HG02623 (cell line): ENCODE results near the gene TBC1D17.
A peak's percentile ranks its signal among the peaks of the same experiment; 100 is the strongest.
"Not testable (repeated sequence)": the region's sequence is repeated elsewhere in the genome, so short reads cannot be mapped to it uniquely, and the experiment has no call there.

Experiments
- ATAC-seq: cut with Tn5 transposase; IDR thresholded peaks from one replicate; pipeline ENCODE4 v1.9.1; 2021; ENCODE audit warnings: moderate library complexity; ENCODE audit not compliant: unreplicated experiment

The TBC1D17 gene

DNA sequence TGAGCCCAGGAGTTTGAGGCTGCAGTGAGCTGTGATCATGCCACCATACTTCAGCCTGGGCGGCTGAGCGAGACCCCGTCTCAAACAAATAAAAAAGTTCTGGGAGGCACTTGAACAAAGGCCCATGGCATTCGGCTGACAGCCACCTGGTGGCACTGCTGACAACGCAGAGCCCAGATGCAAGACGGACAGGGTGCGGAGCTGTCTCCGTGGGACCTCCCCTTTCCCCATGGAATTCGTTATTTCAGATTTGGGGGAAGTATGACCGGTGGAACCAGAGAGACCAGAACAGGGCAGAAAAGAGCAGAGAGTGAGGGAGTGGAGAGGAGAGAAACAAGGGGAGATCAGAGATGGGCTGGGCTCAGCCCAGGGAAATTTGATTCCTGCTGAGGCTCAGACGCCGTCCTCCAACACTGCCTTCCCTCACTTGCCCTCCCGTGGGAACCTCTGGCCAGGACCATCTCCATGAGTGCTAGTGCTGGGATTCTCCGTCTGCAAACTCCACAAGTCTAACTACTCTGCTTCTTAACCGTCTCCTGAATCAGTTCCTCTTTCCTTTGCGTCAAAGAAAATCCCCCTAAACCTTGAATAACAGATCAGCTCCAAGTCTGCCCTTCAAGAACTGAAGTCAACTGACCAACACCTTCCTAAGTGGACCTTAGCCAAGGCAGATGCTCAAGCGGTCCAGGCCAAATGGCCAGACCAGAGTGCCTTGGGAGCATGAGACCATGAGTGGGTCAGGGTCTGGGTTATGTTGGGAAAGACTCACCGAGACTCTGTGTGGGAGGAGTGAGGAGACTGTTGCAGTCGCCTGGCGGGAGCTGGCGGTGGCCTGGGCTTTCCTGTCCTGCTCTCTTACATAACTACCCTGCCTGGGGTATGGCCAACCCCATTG is 39.6 kb downstream of the TBC1D17 start:
- no peak for ATAC-seq

DNA sequence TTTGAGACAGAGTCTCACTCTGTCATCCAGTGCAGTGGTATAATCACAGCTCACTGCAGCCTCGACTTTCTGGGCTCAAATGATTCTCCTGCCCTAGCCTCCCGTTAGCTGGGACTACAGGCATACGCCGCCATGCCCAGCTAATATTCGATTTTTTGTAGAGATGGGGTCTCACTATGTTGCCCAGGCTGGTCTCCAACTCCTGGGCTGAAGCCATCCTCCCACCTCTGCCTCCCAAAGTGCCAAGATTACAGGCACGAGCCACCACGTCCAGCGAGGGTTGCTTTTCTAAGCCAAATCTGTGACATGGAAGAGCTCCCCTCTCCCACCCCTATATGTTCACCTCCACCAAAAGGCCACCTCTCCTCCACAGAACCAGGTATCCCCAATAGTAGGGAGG is 40.6 kb downstream of the TBC1D17 start:
- no peak for ATAC-seq

DNA sequence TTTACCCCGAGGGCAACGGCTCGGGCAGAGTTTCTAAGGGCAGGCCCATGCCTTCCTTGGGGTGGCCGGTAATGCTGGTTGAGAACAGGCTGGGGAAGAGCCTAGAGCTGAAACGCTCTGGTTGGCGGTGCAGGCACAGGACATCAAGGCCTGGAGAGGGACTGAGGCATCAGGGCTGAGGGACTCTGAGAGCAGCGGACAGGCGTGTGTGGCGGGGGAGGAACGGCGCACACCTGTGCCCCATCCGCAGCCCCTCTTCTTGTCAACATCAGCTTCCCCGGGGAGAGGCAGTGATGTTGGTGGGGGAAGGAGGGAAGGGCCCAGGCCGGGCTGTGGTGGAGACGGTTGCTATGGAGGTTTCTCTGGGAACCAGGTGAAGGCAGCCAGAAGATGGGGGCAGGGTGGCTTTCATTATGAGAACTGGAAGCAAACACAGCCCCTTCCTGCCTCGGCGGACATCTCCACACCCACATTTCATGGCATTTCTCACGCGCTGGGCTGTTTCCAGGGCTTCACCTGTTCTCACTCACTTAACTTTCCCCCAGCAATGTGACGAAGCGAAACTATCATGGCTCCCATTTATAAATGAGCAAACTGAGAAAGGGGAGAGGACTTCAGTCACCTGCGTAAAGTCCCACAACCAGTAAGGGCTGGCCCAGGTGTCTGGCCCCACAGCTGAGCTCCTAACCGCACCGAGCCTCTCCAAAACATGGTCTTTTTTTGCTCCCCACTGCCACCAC is 43.3 kb downstream of the TBC1D17 start:
- ATAC-seq = no peak

DNA sequence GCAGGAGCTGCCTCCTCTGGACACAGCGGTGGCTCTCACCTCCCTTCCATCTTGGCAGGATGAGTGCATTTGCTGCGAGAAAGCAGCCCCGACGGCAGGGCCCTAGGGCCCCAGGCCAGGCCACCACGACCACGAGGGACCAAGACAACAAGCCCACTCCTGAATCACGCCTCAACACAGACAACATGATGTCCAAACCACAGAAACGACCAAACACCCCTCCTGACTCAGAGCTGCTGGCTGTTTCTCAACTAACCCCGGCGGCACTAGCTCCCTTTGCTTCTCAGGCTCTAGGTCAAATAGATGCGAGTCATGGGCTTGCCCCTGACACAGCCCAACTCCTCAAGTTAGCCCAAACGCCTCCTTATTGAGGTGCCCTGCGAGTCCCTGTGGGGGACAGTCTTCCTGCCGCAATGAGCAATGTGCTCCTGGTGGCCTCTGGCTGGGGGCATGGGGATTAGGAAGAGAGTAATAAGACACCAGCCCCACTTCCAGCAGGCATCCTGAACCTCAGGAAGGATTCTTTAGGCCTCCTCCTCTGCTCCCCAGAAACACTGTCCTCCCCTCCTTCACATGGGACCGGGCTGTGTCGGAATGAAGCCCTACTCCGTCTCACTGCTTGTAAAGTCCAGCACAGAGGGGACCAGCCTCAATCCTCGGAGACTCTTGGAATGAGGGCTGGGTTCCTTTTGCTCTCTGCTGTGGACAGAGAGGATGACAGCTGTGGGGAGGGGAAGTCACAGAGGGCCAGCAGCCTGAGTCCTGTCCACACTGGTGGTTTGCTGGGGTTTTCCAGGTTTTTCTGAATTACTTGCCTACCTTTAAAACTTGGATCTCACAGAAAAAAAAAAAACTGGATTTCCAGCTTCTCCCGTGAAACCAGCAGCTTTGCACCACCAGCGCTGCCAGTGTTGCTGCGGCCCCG is 44.6 kb downstream of the TBC1D17 start:
- ATAC-seq = no peak

DNA sequence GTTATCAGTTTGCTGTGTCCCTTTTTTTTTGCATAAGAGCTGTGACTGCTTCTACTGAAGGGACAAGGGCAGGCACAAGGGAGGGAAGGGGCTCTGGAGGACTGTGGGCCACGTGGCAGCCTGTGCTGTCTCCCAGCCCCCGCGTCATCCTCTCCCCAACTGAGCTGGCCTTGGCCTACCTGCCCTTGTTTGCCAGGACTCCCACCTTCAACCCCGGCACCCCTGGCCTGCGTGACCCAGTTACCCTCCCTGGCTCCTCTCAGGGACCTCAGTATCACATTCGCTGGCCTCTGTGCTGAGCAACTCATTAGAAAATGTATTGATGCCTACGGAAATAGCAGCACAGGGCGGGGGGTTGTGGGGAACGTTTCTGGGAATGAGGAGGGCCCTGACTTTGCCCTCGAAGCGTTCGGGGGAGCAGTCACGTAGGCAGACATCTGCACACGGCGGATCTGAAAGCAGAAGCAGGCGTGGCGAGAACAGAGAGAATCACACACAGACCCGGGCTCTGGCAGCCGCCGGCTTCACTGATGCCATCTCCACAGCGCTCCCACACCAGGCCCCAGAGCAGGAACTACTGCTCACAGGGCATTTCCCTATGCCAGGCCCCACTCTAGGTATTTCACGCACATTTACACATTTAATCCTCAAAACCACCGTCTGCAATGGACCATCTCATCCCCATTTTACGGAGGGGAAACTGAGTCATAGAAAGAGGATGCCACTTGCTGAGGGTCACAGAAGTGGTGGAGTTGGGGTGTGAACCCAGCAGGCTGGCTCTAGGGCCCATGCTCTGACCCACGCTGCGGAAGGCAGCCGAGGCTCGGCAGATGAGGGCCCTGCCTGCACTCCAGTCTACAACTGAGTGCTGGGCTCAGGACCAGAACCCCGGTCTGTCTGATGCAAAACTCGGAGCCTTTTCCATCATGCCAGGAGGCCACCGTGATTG is 45.8 kb downstream of the TBC1D17 start:
- no peak for ATAC-seq

DNA sequence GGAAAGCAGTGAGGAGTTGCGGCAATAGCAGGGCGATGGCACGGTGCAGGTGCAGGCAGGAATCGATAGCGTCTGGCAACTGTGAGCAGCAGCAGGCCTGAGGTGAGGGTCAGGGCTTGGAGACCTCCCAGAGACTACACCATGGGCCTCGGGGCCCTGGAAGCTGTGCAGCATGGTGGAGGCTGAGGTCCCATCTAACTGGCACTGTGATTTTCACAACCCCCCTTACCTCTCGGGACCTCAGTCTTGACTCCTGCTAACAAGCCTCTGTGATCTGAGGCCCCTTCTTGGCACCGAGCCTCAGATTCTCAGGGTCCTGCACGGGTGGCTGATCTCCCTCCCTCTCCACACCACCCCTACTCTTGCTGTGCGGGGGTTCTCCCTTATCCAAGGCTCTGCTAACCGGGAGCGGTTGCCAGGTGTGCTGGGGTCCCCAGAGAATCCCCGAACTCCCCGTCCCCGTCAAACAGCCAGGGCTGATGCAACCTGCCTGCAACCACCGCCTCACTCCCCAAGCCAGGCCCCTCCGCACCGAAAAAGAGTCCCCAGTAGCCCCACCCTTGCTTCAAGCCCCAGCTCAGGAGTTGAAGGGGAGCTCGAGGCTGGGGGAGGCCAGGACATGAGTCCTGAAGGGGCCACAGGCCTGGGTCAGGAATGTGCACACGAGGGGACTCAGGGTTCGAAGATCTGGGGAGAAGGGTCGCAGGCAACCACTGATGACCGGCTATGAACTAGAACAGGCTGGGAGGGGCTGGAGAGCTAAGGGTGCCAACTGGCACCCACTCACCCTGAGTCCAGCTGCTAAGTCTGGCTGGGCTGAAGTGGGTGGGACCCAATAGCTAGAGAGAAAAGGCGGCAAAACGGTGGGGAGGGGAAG is 46.7 kb downstream of the TBC1D17 start:
- no peak for ATAC-seq

DNA sequence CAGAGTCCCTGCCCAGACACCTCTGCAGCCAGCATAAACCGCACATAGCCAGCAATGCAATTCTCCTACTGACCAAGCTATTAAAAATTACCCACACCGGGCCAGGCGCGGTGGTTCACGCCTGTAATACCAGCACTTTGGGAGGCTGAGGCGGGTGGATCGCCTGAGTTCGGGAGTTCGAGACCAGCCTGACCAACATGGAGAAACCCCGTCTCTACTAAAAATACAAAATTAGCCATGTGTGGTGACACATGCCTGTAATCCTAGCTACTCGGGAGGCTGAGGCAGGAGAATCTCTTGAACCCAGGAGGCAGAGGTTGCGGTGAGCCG is 47.3 kb downstream of the TBC1D17 start:
- ATAC-seq = not testable (repeated sequence)

DNA sequence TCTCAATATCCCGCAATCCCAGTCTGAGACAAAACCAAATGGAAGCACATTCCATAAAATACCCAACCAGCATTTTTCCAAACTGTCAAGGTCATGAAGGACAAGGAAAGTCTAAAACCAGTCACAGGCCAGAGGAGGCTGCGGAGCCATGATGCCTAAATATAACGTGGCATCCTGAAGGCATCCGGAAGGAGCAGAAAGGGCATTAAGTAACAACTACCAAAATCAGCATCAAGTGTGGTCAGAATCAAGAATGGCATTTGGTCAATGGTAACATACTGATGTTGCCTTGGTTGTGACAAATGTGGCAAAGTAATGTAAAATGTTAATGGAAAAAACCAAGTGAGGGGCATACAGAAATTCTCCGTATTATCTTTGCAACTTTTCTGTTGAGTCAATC is 48.0 kb downstream of the TBC1D17 start:
- ATAC-seq = no peak

DNA sequence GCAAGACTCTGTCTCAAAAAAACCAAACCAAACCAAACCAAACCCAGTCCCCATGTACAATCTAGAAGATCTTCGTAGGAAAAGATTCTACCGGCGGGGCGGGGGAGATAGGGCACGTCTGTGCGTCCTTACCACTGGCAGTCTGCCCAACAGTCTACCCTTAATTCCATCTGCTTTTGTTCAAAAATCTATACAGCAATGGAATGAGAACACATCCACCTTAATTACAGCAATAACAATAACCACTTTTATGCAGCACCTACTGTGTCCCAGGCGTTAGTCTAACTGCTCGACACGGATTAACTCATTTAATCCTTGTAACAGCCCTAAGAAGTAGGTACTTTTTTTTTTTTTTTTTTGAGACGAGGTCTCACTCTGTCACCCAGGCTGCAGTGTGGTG is 49.0 kb downstream of the TBC1D17 start:
- ATAC-seq = no peak

DNA sequence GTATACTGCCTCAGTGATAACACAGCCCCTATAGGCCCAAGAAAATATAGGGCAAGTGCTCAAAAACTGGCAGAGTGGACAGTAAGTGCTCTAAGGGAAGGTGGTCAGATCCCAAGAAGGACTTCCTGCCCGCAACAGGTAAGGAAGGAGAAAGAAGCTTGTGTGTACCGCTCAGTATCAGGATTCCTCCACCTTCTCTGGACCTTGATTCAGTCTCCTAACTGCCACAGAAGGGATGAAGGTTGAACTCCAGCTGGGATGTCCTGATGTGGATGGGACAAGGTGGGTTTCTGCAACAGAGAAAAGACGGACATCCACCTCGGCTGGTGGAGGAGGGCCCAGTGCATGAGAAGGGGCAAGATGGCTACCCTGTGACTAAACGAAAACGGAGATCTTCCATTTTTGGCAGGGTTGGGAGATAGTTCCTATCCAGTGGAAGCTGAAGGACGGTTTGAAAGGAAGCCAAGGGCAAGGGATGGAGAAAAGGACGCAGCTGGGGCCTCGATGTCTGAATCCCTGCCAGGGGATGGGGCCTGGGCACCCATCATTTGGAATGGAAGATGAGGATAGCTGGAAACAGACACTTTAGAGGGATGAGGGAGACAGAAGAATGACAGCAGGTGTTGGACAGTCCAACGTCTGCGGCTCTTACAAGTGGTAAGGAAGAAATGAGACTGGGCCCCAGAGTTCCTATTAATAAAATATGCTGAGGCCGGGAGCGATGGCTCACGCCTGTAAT is 50.2 kb downstream of the TBC1D17 start:
- ATAC-seq = no peak

DNA sequence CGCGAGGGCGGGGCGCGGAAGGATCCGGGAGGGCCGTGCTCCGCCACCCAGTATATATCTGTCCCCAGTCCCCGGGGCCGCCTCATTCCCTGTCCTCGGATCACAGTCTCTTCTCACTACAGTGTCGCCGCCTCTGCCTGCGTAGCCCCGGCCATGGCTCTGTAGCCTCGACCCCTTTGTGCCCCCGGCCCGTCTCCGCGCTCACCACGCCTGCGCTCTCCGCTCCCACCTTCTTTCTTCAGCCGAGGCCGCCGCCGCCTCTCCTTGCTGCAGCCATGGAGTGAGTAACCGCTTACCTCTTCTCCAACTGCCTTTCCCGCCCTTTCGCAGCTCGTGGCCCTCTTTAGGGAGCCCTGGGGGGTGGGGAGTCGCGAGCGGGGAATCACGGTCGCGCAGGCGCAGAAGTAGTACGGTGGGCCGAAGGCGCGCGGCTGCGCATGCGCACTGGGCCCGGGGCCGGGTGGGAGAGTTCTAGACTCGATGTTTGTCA is 51.7 kb downstream of the TBC1D17 start, which contains the start of the genes ATF5 and NUP62:
TSS of gene ATF5 (plus strand) at position 85 of the 490 bp plus-strand sequence. CDS start 1,646 bp downstream, outside the sequence.
TSS of gene NUP62 (minus strand) at position 384 of the 490 bp plus-strand sequence. CDS start 19,697 bp downstream, outside the sequence.
- peak; percentile 32 for ATAC-seq

DNA sequence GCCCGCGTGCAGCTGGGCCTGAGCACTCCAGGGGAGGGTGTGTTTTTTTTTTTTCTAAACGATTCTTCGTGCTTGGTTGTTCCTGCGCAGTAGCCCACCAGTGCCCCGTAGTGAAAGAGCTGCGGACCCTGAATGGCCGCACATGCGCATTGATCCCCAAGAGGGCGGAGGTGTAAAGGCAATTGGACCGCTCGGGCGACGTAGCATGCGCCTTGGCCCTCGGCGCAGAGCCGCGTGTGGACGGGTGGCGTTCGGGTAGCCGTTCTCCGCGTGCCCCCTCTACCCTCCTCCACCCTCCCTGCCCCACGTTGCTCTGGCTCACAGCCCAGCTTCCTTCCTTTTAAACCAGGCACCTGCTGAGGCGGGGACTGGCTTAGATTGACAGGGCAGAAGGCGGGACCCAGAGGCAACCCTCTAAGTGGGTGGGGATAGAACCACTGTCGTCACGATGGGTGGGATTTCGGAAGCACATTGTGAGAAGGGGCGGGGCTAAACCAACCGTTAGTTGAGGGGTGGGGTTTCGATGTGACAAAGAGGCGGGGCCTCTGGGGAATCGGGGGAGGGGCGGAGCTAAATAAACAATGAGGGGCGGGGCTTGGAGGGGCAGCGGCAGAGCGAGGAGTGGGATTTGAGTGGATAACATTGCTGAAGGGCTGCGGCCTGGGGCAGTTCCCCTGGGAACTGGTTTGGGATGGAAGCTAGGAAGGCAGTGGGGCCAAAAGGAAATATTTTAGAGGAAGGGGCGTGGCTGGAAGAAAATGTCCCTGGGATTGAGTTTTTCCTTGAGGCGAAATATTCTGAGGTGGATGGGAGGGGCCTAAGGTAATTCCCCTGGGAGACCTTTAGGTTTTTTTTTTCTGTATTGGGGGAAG is 52.3 kb downstream of the TBC1D17 start:
- ATAC-seq = peak; percentile 52

DNA sequence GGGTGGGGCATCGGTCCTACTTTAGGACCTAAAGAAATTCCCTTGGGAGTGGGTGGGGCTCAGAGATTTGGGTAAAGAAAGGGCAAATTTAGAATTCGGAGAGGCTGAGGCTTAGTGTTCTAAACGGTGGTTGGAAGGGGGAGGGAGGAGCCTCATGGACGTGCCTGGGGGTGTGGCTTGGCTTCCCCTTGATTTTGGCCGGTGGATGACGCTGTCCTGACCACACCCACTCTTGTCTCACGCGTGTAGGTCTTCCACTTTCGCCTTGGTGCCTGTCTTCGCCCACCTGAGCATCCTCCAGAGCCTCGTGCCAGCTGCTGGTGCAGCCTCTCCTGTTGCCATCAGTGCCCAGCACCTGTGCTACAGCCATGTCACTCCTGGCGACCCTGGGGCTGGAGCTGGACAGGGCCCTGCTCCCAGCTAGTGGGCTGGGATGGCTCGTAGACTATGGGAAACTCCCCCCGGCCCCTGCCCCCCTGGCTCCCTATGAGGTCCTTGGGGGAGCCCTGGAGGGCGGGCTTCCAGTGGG is 53.0 kb downstream of the TBC1D17 start:
- no peak for ATAC-seq

DNA sequence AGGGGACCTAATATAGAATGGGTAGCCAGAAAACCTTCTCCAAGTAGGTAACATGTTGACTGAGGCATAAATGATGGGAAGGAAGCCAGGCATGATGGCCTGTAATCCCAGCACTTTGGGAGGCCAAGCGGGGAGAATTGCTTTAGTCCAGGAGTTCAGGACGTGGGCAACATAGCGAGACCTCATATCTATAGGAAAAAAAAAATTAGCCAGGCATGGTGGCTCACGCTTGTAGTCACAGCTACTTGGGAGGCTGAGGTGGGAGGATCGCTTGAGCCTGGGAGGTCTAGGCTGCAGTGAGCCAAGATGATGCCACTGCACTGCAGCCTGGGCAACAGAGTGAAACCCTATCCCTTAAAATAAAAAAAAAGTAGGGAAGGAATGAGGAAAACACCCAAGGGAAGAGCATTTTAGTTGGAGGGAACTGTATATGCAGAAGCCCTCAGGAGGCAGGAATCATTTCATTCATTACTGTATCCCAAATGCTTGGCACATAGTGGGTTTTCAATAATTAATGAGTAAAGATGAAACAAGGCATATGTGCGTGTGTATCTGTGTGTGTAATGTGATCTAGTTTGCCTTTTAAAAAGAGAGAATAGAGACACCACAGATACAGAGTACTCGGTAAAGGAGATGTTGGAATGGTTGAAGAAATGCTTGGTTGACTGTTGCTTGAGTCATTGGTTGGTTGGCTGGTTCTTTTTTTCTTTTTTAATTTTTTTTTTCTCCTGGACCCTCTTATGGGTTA is 54.0 kb downstream of the TBC1D17 start:
- no peak for ATAC-seq

DNA sequence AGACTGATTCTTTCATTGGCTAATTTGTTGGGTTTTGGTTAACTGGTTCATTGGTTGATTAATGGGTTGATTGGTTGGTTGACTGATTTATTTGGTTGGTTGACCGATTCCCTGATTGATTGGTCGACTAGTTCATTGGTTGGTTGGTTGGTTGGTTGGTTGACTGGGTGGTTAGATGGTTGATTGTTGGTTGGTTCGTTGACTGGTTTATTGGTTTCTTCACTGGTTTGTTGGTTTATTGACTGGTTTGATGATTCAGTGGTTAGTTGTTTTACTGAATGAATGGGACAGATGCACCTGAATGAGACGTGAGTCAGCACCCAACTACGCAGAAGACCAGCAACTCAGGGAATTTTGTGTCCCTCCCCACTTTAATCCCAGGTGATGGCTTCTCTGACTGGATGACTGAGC is 54.5 kb downstream of the TBC1D17 start:
- ATAC-seq = no peak

DNA sequence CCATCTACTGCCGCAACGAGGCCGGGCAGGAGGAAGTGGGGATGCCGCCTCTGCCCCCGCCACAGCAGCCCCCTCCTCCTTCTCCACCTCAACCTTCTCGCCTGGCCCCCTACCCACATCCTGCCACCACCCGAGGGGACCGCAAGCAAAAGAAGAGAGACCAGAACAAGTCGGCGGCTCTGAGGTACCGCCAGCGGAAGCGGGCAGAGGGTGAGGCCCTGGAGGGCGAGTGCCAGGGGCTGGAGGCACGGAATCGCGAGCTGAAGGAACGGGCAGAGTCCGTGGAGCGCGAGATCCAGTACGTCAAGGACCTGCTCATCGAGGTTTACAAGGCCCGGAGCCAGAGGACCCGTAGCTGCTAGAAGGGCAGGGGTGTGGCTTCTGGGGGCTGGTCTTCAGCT is 55.2 kb downstream of the TBC1D17 start:
- no peak for ATAC-seq
